Calu3 (cell line): ENCODE data around the gene PKP3. TPM values are rescaled to one million over a fixed set of nuclear protein-coding genes. Genes with fewer than 3 reads are reported as not detected.

Experiments
- BruUV-seq: library from RNA; stranded (reverse); fragments of 400-500 nt; replicated peaks from 2 replicates; lab custom pipeline; 2021; lab: Mats Ljungman, UMichigan
- CTCF ChIA-PET: fragments of 300-600 bp; sonication (Branson Sonifier 250); formaldehyde crosslinking; loops from one replicate; lab custom pipeline; 2022; ENCODE audit warnings: antibody characterized with exemption; lab: Charles Lee
- DNase-seq: peaks from one replicate; pipeline ENCODE4 v3.0.0; 2022
- H3K27ac Mint-ChIP-seq: one replicate; pipeline ENCODE4 v1.8.0; 2022; ENCODE audit warnings: mixed read lengths; ENCODE audit not compliant: unreplicated experiment
- H3K27me3 Mint-ChIP-seq: one replicate; pipeline ENCODE4 v1.8.0; 2022; ENCODE audit warnings: mixed read lengths; ENCODE audit not compliant: unreplicated experiment
- H3K36me3 Mint-ChIP-seq: one replicate; pipeline ENCODE4 v1.8.0; 2022; ENCODE audit warnings: mild to moderate bottlenecking, moderate library complexity, mixed read lengths; ENCODE audit not compliant: insufficient read depth, unreplicated experiment
- H3K4me1 Mint-ChIP-seq: one replicate; pipeline ENCODE4 v1.8.0; 2022; ENCODE audit warnings: mild to moderate bottlenecking, low read depth, mixed read lengths; ENCODE audit not compliant: unreplicated experiment
- H3K4me3 Mint-ChIP-seq: one replicate; pipeline ENCODE4 v1.8.0; 2022; ENCODE audit warnings: mild to moderate bottlenecking, low read depth, moderate library complexity, mixed read lengths; ENCODE audit not compliant: unreplicated experiment
- H3K9me3 Mint-ChIP-seq: one replicate; pipeline ENCODE4 v1.8.0; 2022; ENCODE audit warnings: low read depth, mixed read lengths; ENCODE audit not compliant: unreplicated experiment
- CTCF ChIP-seq: fragments of 200-600 bp; IDR thresholded peaks from one replicate; pipeline ENCODE4 v1.8.0; 2022; ENCODE audit warnings: antibody characterized with exemption; ENCODE audit not compliant: unreplicated experiment
- intact Hi-C: fragments of 100-400 bp; cut with micrococcal nuclease; formaldehyde crosslinking; loops from one replicate; pipeline ENCODE4 v1.10.0; 2022; ENCODE audit not compliant: unreplicated experiment
- total RNA-seq: library from RNA; stranded (reverse); gene quantifications from 2 replicates; pipeline ENCODE4 v1.2.3, GENCODE V29; 2022

Gene PKP3
- total RNA-seq, 1 experiment from 2014 or later: 128 TPM

DNA sequence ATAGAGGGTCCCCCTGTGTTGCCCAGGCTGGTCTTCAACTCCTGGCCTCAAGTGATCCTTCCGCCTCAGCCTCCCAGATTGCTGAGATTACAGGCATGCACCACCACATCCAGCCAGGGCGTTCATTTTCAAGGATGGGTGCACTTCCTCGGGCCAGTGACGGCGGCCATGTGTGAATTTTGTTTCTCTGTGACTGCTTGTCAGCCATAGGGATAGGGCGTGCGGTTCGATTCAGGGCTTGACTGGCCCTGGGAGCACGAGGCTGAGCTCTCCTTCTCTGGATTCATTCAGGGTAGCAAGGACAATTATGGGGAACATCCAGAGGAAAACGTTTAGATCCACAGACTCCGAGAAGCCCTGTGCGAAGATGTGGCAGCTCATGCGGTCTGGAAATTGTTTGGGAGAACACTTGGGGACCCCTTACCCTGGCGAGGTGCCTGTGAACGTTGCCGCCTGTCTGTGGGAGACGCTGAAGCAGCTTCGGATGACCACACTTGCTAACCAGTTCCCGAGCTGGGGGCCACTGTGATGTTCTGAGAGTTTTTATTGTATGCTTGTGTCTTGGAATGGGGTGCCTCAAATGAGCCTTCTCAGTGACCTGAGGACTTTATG is 59.0 kb downstream of the PKP3 start:
- TF ChIP-seq CTCF: no peak
- H3K27ac Mint-ChIP-seq: no peak overlapping the region
- intact Hi-C loops: no loop called here
- CTCF ChIA-PET: no interaction called here
- no peak for DNase-seq
- BruUV-seq: no TSS peak
- H3K4me1 Mint-ChIP-seq: peaks cover 10% of the 10 kb centered on the region
- no peaks in the 10 kb centered on the region for H3K27me3 Mint-ChIP-seq
- no peak overlapping the region for H3K4me3 Mint-ChIP-seq
- peaks cover 40% of the 10 kb centered on the region for H3K36me3 Mint-ChIP-seq
- H3K9me3 Mint-ChIP-seq: no peaks in the 10 kb centered on the region

- BruUV-seq: no TSS peak
These were observed 59.6 kb downstream of the PKP3 start for GRCh38 chr11:453564-453963.

GRCh38 chr11:454043-454442 is 60.0 kb downstream of the PKP3 start:
- no peaks in the 10 kb centered on the region for H3K9me3 Mint-ChIP-seq
- no peak overlapping the region for H3K4me3 Mint-ChIP-seq
- H3K27me3 Mint-ChIP-seq: no peaks in the 10 kb centered on the region
- no TSS peak for BruUV-seq
- intact Hi-C loops: no loop called here
- H3K4me1 Mint-ChIP-seq: peaks cover 10% of the 10 kb centered on the region
- CTCF ChIA-PET: no interaction called here
- DNase-seq: no peak
- TF ChIP-seq CTCF: no peak
- peaks cover 30% of the 10 kb centered on the region for H3K36me3 Mint-ChIP-seq
- no peak overlapping the region for H3K27ac Mint-ChIP-seq

More at GRCh38 chr11:453564-453963, 59.6 kb downstream of the PKP3 start:
- CTCF ChIA-PET: no interaction called here
- no peak overlapping the region for H3K4me3 Mint-ChIP-seq
- no peak overlapping the region for H3K27ac Mint-ChIP-seq
- peaks cover 10% of the 10 kb centered on the region for H3K4me1 Mint-ChIP-seq
- peaks cover 35% of the 10 kb centered on the region for H3K36me3 Mint-ChIP-seq
- no peaks in the 10 kb centered on the region for H3K9me3 Mint-ChIP-seq
- intact Hi-C loops: no loop called here
- H3K27me3 Mint-ChIP-seq: no peaks in the 10 kb centered on the region
- TF ChIP-seq CTCF: no peak
- DNase-seq: no peak

Other genes with a start within 250 kb of the PKP3 start
- not detected in 2 replicates for gene SCGB1C1, start 201.1 kb upstream of the PKP3 start, total RNA-seq
- gene BET1L, start 186.8 kb upstream of the PKP3 start, total RNA-seq: 47.8 and 59.0 TPM in 2 replicates
- gene RIC8A, start 186.5 kb upstream of the PKP3 start, total RNA-seq: 73.0 and 84.1 TPM in 2 replicates
- 19.2 and 19.7 TPM in 2 replicates for gene SIRT3, start 157.9 kb upstream of the PKP3 start, total RNA-seq
- 165 and 172 TPM in 2 replicates for gene PSMD13, start 157.2 kb upstream of the PKP3 start, total RNA-seq
- gene NLRP6, start 115.8 kb upstream of the PKP3 start, total RNA-seq: not detected in 2 replicates
- 9.5 and 13.5 TPM in 2 replicates for gene PGGHG, start 105.1 kb upstream of the PKP3 start, total RNA-seq
- gene IFITM5, start 94.7 kb upstream of the PKP3 start, total RNA-seq: not detected in 2 replicates
- gene IFITM2, start 86.4 kb upstream of the PKP3 start, total RNA-seq: 29.1 and 117 TPM in 2 replicates
- 45.6 and 179 TPM in 2 replicates for gene IFITM1, start 80.2 kb upstream of the PKP3 start, total RNA-seq
- 264 and 492 TPM in 2 replicates for gene IFITM3, start 73.3 kb upstream of the PKP3 start, total RNA-seq
- 1.9 and 4.6 TPM in 2 replicates for gene B4GALNT4, start 24.7 kb upstream of the PKP3 start, total RNA-seq
- 76.3 and 83.6 TPM in 2 replicates for gene SIGIRR, start 20.8 kb downstream of the PKP3 start, total RNA-seq
- 27.2 and 32.2 TPM in 2 replicates for gene ANO9, start 47.8 kb downstream of the PKP3 start, total RNA-seq
- gene PTDSS2, start 56.1 kb downstream of the PKP3 start, total RNA-seq: 25.1 and 30.4 TPM in 2 replicates
- gene RNH1, start 113.0 kb downstream of the PKP3 start, total RNA-seq: 103 and 107 TPM in 2 replicates
- 42.1 and 47.9 TPM in 2 replicates for gene HRAS, start 141.4 kb downstream of the PKP3 start, total RNA-seq
- 2.2 and 2.6 TPM in 2 replicates for gene LRRC56, start 143.3 kb downstream of the PKP3 start, total RNA-seq
- gene LMNTD2, start 166.5 kb downstream of the PKP3 start, total RNA-seq: 7.2 and 7.8 TPM in 2 replicates
- 93.3 and 100 TPM in 2 replicates for gene RASSF7, start 166.8 kb downstream of the PKP3 start, total RNA-seq
- 42.3 and 43.2 TPM in 2 replicates for gene PHRF1, start 182.3 kb downstream of the PKP3 start, total RNA-seq
- gene IRF7, start 221.7 kb downstream of the PKP3 start, total RNA-seq: 48.7 and 93.5 TPM in 2 replicates
- 5.0 and 7.6 TPM in 2 replicates for gene CDHR5, start 230.7 kb downstream of the PKP3 start, total RNA-seq
- gene SCT, start 233.0 kb downstream of the PKP3 start, total RNA-seq: not detected in 2 replicates
- gene DRD4, start 243.1 kb downstream of the PKP3 start, total RNA-seq: 1.3 TPM in 2 replicates